GM12878 (cell line): ENCODE results near the gene POLA1. TPM values are rescaled to one million over a fixed set of nuclear protein-coding genes. Genes with fewer than 3 reads are reported as not detected.

Experiments used
- CHD2 ChIP-seq: IDR thresholded peaks from 2 replicates; pipeline ENCODE4 v1.6.1; 2011; ENCODE audit warnings: low read depth, low read length, improper control_type of control experiment, borderline replicate concordance
- E2F4 ChIP-seq: IDR thresholded peaks from 2 replicates; pipeline ENCODE4 v1.6.1; 2012; ENCODE audit warnings: low read depth, low read length, improper control_type of control experiment
- HSF1 ChIP-seq: fragments of 150-350 bp; IDR thresholded peaks from 2 replicates; pipeline ENCODE4 v1.6.1; 2014; ENCODE audit warnings: mild to moderate bottlenecking, low read depth, low read length
- IKZF2 ChIP-seq, 2 experiments: fragments of 450-650 bp; IDR thresholded peaks; 2 replicates each; pipeline ENCODE4 v1.6.1; 2017; ENCODE audit warnings: mild to moderate bottlenecking in 2 of 2, moderate library complexity in 2 of 2
- IRF3 ChIP-seq: fragments of 450-650 bp; IDR thresholded peaks from 2 replicates; pipeline ENCODE4 v1.6.1; 2014; ENCODE audit warnings: mild to moderate bottlenecking
- POLR2A ChIP-seq: IDR thresholded peaks from 2 replicates; pipeline ENCODE4 v1.6.1; 2011; ENCODE audit warnings: low read depth, mild to moderate bottlenecking, low read length
- PRDM15 ChIP-seq: fragments of 450-650 bp; formaldehyde crosslinking; IDR thresholded peaks from 2 replicates; pipeline ENCODE4 v1.4.0; 2020; ENCODE audit warnings: mild to moderate bottlenecking, moderate library complexity
- SMARCA5 ChIP-seq: fragments of 450-650 bp; IDR thresholded peaks from 2 replicates; pipeline ENCODE4 v1.6.1; 2017; ENCODE audit warnings: mild to moderate bottlenecking
- STAT1 ChIP-seq: fragments of 450-650 bp; conservative IDR thresholded peaks from 2 replicates; pipeline ENCODE4 v1.6.1; 2014; ENCODE audit warnings: antibody characterized with exemption, mild to moderate bottlenecking
- USF2 ChIP-seq: IDR thresholded peaks from 2 replicates; pipeline ENCODE4 v1.6.1; 2011; ENCODE audit warnings: low read depth, low read length, improper control_type of control experiment, borderline replicate concordance
- polyA plus RNA-seq, 11 experiments: library from polyadenylated mRNA; depleted of rRNA in 4 of 11; unstranded in 6 of 11; stranded (reverse) in 5 of 11; fragments of >200 nt; fragmentation: Nextera tagmentation in 4 of 11; fragmentation: Illumina TruSeq in 1 of 11; extraction: Ambion mirVana in 4 of 11; extraction: Trizol in 1 of 11; gene quantifications; 1 replicate in 1 of 11; 2 replicates in 10 of 11; pipeline versions ENCODE4 v1.2.1 to v1.2.3, GENCODE V29; 2011 to 2016; ENCODE audit warnings: inconsistent platforms in 2 of 11, missing spikeins in 2 of 11, low read depth in 1 of 11
- total RNA-seq, 4 experiments: library from RNA; depleted of rRNA in 3 of 4; stranded (reverse); fragments of >200 nt in 3 of 4; fragmentation: Illumina TruSeq in 1 of 4; extraction: Trizol in 1 of 4; gene quantifications; 2 replicates each; pipeline versions ENCODE4 v1.2.1 to v1.2.3, GENCODE V29; 2013 to 2021

The POLA1 gene
- total and polyA plus RNA-seq, 10 of the 15 experiments (the other 5 are each of a cell fraction or from before 2014, with no cell fraction given), result 6.5 to 34.7 (median 24.8) TPM

GRCh38 chrX:25006586-25007058 is 312.9 kb downstream of the POLA1 start (continued):
- TF ChIP-seq E2F4, result no peak
- TF ChIP-seq HSF1, result no peak
- no peak for TF ChIP-seq IKZF2 (IDR thresholded peaks at IDR 0.05)
- no peak for TF ChIP-seq SMARCA5
- no peak for TF ChIP-seq USF2
- no peak for TF ChIP-seq CHD2
- no peak for TF ChIP-seq IRF3
- TF ChIP-seq PRDM15 (CRISPR knock-in tag), result no peak
- TF ChIP-seq STAT1, result no peak
- TF ChIP-seq POLR2A, result no peak
